CMK (cell line): ENCODE data around the gene AHNAK2.

Experiments
- DNase-seq: peaks from one replicate; pipeline ENCODE4 v3.0.0-alpha.2; 2010; ENCODE audit warnings: low read depth

The AHNAK2 gene

DNA sequence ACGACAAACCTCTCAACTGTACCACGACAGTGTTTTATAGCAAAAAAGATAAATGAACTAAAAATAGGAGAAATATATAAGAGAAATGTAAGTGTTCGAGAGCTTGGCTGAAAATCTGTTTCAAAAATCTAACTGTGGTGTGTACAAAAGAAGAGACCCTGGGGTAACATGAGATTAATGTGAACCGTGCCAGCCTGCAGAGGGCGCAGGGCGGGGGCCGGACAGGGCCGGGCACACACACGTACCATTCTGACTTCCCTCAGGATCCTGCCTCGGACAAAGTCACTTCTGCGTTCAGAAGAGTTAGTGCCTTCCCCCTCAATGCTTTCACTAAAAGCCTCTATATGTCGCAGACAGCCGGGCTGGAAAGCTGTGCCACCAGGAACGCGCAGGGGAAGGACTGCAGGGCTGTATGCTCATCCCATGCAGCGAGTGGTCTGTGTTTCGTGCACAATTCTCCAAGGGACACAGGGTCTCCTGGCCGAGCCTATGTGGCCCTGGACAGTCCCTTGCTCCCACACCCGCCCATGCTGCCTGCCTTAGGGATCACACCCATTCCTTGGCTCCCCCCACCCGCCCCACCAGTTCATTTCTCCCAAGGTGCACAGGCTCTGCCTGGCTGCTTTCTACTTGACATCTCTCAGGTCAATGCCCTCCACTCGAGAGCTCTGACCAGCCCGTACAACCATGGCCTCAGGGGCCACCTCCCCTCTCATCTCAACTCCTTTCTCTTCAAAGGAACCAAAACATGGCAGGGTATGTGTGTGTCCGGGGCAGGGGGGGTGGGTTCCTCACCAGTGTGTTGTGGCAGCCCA lies 34.2 kb upstream of the AHNAK2 start:
- DNase-seq, result no peak

GRCh38 chr14:105011312-105011990 lies 33.3 kb upstream of the AHNAK2 start:
- no peak for DNase-seq

GRCh38 chr14:105010891-105011291 lies 32.7 kb upstream of the AHNAK2 start:
- no peak for DNase-seq

DNA sequence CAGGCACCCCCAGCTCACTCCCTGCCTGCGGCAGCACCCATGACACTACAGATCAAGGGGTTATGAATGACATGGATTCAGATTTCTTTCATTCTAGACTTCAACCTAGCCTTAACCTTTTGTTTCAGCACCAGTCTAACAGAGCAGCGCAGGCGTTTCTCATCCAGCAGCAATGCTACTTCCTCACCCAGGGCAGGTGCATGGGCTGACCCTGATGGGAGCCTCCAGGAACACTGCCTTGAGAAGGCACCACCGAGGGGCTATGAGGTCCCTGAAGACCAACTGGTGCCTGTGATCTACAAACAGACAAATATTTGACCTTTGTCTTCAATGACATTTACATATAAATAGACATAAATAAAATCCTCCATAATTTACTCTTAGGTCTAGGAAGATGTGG lies 31.9 kb upstream of the AHNAK2 start:
- no peak for DNase-seq

- no peak for DNase-seq
Observed at GRCh38 chr14:105007593-105008264, 29.6 kb upstream of the AHNAK2 start.

DNA sequence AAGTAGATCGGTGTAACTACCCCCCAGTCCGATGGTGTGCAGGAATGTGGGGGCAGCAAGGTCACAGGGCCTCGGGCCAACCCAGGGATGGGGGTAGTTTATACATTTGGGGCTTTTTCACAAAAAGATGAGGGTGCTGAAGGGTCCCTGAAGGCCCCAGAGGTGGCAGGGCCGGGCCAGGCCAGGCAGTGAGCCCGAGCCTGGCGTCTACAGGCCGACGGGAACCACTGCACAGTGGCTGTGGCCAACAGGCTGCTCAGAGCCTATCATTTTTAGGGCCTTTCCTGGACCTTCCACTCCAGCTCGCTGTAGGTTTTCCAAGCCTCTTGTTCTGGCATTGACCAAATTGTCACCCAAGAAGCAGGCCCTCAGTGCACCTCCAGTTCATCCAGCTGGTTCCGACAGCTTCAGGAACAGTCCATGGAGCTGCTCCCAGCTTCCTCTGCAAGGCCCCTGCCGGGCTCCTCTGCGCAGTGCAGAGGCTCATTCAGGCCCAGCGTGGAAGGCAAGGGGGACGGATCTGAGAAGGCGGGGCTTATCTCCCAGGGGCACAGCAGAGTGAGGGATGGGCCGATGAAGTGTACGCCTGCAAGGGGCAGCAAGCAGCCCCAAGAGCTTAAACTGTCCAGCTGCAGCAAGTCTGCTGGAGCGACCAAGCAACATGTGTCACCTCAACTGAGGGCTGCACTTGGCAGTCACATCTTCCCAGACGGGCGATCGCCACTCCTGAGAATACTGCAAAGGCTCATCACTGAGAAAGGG lies 28.8 kb upstream of the AHNAK2 start:
- DNase-seq, result no peak

- DNase-seq, result no peak
Observed at GRCh38 chr14:105005929-105006830, 28.0 kb upstream of the AHNAK2 start.

DNA sequence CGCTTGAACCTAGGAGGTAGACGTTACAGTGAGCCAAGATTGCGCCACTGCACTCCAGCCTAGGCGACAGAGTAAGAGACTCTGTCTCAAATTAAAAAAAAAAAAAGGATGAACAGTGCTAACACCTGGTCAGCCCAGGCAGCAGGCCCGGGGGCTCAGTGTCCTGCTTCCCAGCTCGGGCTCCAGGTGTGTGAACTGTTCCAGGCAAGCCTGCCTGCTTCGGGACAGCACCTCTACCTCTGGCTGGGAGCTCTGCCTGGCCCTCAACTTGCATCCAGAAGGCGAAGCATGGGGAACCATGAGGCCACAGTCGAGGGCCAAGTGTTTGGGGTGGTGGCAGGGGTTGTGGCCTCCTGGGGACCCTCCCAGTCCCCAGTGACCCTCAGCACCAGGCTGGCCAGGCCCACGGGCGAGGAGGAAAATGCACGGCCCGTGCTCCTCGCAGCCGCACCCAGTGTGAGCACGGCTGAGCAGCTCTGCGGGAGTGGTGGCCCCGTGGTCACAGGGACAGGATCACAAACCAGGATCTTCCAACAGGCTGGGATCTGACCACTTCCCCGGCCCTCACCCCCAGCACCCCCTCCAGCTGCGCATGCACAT lies 27.3 kb upstream of the AHNAK2 start:
- no peak for DNase-seq

GRCh38 chr14:104999361-104999760 lies 21.2 kb upstream of the AHNAK2 start:
- DNase-seq, result no peak

GRCh38 chr14:104998801-104999200 lies 20.6 kb upstream of the AHNAK2 start:
- no peak for DNase-seq

DNA sequence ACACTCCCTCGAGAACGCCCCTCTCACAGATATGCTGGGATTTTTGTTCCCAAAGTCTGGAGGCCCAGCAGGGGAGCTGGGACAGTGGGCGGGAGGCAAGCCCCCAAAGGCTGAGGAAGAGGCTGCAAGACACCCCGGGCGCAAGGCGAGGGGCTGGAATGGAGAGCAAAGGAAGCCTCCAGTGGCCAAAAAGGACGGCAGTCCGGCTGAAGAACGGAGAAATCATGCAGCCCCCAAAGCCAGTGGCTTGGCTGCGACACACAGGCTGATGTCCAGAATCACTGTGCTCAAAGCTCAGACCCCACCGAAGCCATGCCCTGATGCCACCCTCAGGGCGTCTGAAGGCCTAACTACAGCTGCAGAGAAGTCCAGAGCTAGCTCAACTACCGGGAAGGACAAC lies 18.3 kb upstream of the AHNAK2 start:
- no peak for DNase-seq

- no peak for DNase-seq
Observed at GRCh38 chr14:104996032-104996431, 17.9 kb upstream of the AHNAK2 start.

GRCh38 chr14:104994978-104995377 lies 16.8 kb upstream of the AHNAK2 start:
- DNase-seq, result no peak

DNA sequence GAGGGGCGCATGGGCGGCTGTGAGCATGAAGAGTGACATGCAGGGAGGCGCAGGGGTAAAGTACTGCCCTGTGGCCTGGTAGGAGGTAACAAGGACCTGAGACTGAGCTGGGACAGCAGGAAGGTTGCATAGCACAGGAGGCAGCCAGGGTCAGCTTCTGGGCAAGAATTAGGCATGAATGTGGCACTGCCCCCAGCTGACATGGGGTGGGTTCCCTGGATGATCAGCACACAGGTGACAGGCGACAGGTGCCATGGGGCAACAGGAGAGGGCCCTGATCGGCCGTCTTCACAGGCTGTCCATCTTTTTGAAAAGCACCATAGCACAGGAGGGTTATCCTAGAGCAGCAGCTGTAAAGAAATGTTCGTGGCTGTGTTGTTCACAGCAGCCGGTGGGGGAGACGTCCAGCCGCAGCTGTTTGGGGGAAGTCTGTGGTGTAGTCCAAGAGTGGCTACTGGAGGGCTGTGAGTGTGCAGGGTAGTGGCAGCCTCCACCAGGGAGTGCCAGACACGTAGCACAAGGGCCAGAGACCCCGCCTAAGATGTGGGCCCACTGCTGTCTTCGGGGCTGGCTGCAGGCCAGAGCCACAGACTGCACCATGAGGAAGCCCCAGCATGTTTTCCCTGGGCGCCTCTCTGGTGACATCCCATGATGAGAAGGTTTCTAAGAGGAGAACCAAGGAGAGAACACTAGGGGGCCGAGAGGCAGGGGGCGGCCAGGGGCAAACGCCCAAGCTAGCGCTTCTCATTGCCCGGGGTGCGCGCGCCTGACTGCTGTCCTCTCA lies 15.8 kb upstream of the AHNAK2 start:
- DNase-seq, result no peak

DNA sequence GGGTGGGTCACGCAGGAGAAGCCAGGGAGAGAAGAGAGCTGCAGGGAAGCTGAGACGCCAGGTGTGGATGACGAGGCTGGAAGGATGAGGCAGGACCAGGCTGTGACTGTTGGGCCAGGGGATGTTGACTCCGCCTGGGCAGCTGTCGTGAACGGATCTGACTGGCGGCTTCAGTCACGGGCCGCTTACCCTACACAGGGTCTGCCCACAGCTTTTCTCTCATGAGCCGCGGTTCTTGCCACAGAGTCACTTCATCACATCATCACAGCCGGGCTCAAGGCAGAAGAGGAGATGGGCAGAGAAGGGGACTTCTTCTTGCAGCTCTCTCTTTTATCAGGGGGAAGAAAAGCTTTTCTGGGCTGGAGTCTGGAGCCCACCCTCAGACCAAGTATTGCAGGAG lies 15.1 kb upstream of the AHNAK2 start:
- DNase-seq, result no peak

GRCh38 chr14:104992501-104992900 lies 14.3 kb upstream of the AHNAK2 start:
- no peak for DNase-seq

DNA sequence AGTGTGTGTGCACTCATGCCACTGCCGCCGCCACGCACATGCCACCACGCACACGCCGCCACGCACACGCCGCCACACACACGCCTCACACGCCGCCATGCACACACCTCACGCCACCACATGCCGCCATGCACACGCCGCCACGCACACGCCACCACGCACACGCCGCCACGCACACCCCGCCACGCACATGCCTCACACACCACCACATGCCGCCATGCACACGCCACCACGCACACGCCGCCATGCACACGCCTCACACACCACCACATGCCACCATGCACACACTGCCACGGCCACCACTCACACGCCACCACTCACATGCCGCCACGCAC lies 13.7 kb upstream of the AHNAK2 start:
- DNase-seq, result no peak

DNA sequence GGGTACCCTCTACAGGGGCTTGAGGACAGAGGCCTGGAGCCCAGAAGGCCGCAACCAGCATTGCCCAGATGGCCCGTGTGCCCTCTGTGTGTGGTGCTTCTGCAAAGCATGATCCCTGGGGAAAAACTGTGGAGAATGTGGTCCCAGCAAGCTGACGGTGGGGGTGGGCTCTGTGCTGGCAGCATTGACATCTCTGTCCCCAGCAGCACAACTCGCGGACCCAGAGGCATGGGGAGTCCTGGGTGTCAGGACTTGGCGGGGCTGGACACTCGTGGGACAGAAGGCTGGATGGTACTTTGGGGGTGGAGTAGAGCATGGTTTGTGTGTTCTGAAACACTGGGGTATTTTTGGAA lies 11.8 kb upstream of the AHNAK2 start:
- no peak for DNase-seq

GRCh38 chr14:104989236-104989950 lies 11.2 kb upstream of the AHNAK2 start:
- DNase-seq, result no peak
